B cell (primary cell): Measurements from ENCODE around the gene DNAJC24.

Experiments used
- CTCF ChIP-seq: fragments of 200-600 bp; IDR thresholded peaks from one replicate; pipeline ENCODE4 v1.8.0; 2022; ENCODE audit warnings: antibody characterized with exemption, mild to moderate bottlenecking
- EZH2 ChIP-seq: IDR thresholded peaks from 2 replicates; pipeline ENCODE4 v1.6.1; 2012; ENCODE audit warnings: borderline replicate concordance, low read depth, mild to moderate bottlenecking, moderate library complexity, low read length; ENCODE audit not compliant: insufficient read depth, poor library complexity, severe bottlenecking

DNA sequence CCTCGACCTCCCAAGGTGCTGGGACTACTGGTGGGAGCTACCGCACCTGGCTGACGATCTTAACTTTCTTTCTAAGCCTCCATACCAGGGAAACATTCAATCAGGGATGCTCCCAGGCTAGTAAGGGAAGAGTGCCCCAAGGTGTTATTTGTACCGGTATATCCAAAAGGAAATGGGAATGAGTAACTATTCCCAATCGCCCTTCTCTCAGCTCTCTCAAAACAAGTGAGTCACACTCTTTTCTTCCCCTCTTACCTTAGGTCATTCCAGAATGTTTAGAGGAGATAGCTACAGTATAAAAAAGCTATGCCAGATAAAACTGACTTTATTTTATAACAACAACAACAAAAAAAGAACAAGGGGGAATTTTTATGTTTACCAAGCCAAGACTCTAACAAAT lies 13.8 kb upstream of the DNAJC24 start:
- TF ChIP-seq CTCF (no peak), EZH2 (no peak)
